ENCODE data around the gene CDH13.

CDH13 gene

DNA sequence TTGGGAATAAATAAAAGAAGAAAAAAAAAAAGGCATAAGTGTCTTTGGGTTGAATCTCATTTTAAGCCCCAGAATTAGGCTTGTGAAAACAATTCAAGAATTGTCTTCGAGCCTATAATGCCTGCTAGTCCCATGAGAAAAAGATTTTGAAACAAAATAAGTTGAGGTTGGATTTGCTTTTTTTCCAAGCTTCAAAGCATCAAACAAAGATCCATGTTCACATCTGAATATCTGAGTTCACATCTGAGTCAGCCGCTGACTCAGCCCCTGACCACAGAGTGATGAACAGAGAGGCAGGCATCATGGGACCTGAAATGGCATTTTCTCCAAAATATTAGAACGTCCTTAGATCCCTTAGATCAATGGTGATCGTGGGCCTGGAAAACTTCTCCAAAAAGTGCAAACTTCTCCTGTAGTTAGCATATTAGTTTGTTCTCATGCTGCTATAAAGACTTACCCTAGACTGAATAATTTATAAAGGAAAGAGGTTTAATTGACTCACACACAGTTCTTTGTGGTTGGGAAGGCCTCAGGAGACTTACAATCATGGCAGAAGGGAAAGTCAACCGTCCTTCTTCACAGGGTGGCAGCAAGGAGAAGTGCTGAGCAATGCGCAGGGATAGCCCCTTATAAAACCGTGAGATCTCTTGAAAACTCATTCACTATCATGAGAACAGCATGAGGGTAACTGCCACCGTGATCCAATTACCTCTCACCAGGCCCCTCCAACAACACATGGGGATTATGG lies 886.4 kb downstream of the CDH13 start:
- DNase-seq (ENCODE audit: low spot score) = peak; percentile 74

- no peak for DNase-seq (ENCODE audit: low spot score)
These were observed 888.6 kb downstream of the CDH13 start for GRCh38 chr16:83515395-83515794.

- no peak for DNase-seq (ENCODE audit: low spot score)
These were observed 890.2 kb downstream of the CDH13 start for GRCh38 chr16:83516931-83517330.

- DNase-seq (ENCODE audit: low spot score) = peak; percentile 44
These were observed 890.6 kb downstream of the CDH13 start for GRCh38 chr16:83517398-83517797.

- DNase-seq (ENCODE audit: low spot score) = no peak
These were observed 893.8 kb downstream of the CDH13 start for GRCh38 chr16:83520596-83520995.

DNA sequence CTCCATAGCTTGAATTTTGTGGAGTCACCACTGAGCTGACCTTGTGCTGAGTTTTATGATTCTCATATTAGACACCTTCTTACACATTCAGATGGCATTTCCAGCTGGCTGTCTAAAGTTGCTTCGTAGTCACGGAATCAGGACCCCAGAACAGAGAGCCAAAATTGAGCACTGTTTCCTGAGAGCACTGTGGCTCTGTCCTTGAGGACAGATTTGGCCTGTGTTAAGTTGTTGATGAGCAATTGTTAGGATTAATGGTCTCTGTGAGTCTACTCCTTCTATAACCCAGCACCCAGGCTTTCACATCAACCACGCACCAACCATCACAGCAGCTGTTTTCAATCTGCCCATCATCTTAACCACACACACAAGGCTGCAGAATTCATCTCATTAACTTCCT lies 903.5 kb downstream of the CDH13 start:
- DNase-seq (ENCODE audit: low spot score) = no peak

DNA sequence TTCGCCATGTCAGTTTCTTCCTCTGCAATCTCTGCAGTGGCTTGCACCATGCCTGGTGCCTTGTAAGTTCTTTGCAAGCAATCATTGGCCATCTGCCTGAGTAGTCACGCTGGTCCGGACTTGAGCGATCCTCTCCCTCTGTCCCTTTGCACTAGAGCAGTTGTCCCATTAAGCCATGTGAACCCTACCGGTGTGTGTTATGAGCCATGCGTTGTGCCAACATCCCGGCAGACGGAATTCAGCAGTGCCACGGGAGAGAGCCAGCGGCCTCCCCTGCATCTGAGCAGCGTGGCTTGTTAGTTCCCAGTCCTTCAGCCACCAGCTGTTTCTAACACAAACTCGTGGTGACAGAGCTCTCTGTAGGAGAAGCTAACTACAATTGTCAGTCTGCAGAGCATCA lies 905.9 kb downstream of the CDH13 start:
- no peak for DNase-seq (ENCODE audit: low spot score)

- peak; percentile 93 for DNase-seq (ENCODE audit: low spot score)
These were observed 906.4 kb downstream of the CDH13 start for GRCh38 chr16:83533193-83533592.

DNA sequence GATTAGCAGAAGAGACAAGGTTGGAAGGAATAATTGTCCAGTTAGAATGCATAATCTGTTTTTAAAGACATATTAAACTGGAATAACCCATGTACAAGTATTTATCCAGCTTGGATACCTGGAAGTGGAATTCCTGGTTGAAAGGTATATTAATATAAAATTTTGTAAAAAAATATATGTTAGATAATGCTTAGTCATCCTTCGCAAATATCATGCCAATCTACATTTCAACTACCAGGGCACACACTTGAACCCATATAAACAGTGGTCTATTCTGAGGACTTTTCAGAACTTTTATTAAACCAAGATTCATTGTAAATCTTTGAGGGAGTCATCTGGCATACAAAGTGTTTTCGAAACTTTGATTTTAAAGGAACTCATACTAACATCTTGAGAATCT lies 911.9 kb downstream of the CDH13 start:
- DNase-seq (ENCODE audit: low spot score) = no peak

DNA sequence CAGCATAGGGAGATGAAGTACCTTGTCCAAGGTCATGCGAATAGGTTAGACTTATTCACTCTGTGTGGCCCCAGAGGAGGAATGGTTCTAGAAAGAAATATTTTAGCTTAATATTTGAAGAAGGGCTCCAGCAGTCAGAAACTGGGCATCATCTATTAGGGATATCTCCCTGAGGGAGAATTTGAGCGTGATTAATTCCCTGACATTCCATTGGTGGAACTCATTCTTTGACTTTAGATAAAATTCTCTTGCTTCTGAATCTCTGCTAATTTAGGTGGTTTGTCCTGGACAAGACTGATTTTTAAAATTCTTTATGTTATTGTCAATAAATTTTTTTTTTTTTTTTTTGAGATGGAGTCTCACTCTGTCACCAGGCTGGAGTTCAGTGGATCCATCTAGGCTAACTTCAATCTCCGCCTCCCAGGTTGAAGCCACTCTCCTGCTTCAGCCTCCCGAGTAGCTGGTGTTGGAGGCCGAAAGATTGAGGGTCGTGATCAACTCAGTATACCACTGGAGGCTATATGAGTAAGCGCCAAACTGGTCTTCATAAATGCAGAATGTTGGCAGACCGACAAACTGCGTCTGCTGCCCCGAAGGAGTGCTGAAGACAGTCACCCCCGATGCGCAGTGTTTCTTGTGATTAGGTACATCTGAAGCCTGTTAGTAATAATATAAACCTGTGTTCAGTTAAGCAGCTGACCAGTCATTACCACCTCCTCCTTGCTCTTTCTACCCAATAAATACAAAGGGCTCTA lies 913.1 kb downstream of the CDH13 start:
- no peak for DNase-seq (ENCODE audit: low spot score)

DNA sequence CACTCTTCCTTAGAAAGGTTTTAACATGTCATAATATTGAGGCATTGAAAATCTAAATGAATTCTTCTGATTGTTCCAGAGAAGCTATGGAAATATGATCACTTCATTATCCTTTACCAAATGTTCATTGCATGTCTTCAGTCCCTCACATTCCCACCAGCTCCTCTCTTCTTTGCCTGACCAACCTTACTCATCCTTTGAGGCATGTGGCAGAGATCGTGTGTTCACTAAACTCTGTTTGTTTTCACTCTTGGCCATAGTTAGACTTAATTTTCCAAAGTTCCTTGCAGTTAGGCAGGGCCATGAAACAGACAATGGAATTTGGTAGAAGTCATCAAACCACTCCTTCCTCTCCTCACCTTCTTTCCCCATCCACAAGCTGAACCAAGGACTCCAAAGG lies 914.5 kb downstream of the CDH13 start:
- DNase-seq (ENCODE audit: low spot score) = no peak

GRCh38 chr16:83542491-83542890 lies 915.7 kb downstream of the CDH13 start:
- DNase-seq (ENCODE audit: low spot score) = no peak

DNA sequence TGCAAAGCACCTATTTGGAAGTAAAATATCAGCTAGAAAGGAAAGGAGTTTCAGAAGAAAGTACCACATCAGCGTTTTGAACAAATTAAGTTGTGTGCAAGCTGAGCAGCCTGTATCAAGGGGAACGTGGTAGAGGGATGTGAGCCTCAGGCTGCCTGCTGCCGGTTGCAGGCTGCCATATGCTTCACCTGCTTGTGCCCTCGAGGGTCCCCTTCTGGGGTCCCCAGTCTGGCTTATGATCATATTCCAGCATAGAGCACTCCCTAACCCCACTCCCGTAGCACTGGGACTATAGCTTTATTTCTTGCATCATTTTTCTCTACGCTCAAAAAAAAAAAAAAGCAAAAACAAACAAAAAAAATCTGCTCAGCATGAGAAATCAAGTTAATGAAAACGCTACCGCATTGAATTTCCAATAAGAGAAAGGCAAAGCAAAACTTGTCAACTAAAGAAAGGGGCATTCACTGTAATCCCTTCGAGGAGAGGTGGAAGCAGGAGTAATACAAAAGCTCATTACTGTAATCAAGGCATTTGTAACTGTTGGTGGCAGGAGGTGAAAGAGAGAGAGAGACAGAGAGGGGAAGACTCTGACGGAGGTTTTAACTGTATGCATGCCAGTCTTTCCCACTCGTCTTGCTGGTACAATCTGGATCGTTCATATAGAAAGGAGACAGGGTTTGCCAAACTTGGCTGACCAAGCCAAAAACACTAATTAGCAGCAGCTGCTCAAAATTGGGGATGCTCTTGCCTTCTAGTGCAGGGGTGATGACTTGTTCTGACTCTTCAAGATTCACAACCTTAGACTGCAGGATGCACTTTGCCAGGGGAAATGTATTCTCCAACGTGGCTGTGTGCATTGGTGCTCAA lies 922.8 kb downstream of the CDH13 start:
- no peak for DNase-seq (ENCODE audit: low spot score)

GRCh38 chr16:83550183-83550569 lies 923.4 kb downstream of the CDH13 start:
- DNase-seq (ENCODE audit: low spot score) = no peak

GRCh38 chr16:83552228-83552627 lies 925.5 kb downstream of the CDH13 start:
- peak; percentile 91 for DNase-seq (ENCODE audit: low spot score)

DNA sequence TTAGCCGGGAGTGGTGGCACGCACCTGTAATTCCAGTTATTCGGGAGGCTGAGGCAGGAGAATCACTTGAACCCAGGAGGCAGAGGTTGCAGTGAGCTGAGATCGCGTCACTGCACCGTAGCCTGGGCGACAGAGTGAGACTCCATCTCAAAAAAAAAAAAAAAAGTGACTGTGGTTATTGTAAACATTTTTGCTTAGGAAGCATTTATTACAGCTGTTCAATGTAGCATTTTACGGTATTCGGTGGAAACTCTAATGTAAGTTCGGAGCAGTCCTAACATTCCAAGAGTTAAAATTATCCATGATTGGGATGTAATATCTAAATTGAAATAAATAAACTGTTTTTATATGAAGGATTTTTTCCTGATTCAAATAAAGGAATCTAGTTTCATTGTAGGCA lies 926.2 kb downstream of the CDH13 start:
- DNase-seq (ENCODE audit: low spot score) = no peak

- DNase-seq (ENCODE audit: low spot score) = no peak
These were observed 927.3 kb downstream of the CDH13 start for GRCh38 chr16:83554096-83554495.

GRCh38 chr16:83554540-83554939 lies 927.8 kb downstream of the CDH13 start:
- no peak for DNase-seq (ENCODE audit: low spot score)

DNA sequence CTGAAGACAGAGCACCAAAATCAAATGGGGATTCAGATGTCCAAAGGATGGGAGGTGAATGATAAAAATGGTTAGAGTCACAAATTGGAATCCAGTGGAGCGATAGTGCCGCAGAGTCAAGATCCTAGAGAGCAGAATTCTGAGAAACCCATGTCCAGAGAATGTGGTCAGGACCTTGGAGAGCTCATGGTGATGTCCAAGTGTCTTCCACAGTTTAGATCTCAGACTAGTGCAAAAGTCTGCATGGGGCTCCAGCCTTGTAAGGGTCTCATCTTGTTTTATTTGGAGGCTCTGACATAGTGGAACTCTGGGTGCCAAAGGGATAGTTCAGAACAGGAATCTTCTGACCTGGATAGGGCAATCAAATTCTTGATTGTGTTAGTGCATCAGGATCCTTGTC lies 935.1 kb downstream of the CDH13 start:
- peak; percentile 15 for DNase-seq (ENCODE audit: low spot score)

GRCh38 chr16:83568345-83568744 lies 941.6 kb downstream of the CDH13 start:
- DNase-seq (ENCODE audit: low spot score) = no peak

GRCh38 chr16:83574388-83574787 lies 947.6 kb downstream of the CDH13 start:
- DNase-seq (ENCODE audit: low spot score) = peak; percentile 97

DNA sequence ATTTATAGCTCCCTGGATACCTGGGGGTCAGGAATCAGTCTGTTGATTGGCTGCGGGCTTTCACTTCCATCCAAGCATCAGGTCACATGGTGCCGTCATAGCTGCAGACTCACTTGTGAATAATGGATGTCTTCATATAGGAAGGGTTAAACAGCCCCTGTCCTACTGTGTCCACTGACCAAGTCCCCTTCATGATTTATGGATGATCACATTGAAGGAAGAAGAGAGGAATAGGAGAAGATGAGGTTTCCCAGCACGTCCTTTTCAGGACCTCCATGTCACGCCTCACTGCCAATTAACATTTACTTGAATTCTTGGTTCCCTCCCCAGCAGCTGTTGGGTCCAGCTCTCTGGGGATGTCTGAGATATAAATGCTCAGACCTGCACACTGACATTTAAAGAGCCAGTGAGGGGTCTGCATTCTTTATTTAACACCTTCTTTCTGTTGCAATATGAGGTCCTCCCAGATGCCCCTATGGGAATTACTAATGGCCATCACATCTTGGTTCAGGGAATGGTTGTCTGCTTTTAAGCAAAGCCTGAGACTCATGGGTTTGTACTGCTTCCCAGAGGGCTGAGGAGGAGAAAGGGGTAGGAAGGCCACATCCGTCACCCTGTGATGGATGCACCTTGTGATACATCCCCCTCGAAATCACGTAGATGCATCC lies 950.4 kb downstream of the CDH13 start:
- no peak for DNase-seq (ENCODE audit: low spot score)
